HTR-8/SVneo (cell line): Measurements from ENCODE around the gene DMPK.
"Not testable (repeated sequence)": the region's sequence is repeated elsewhere in the genome, so short reads cannot be mapped to it uniquely, and the experiment has no call there.

Experiments used
- DNase-seq: peaks from one replicate; pipeline ENCODE4 v3.0.0; 2011; ENCODE audit warnings: low spot score, mixed read lengths; ENCODE audit not compliant: insufficient read length
- FAIRE-seq: peaks from 2 replicates; lab custom pipeline; 2011; peaks lifted over from hg19 to GRCh38; lab: Jason Lieb, UNC

DMPK gene

DNA sequence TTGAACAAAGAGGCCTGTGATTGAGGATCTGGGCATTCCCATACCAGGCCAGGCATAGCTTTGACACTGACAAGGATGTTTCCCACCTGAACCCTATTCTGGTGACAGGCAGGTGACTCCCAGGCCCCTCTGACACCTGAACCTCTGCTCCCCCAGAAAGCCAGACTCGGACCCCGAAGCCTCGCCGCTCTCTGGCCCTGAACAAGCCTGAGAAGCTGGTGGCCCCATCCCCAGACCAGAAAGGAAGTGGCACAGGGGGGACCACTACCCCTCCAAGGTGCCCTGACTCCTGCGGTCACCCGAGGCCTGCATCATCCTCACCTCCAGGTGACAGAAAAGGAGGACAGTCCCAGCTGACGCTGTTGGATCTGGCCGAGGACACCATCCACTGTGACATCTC lies 28.0 kb downstream of the DMPK start:
- FAIRE-seq (no peak), DNase-seq (no peak)

DNA sequence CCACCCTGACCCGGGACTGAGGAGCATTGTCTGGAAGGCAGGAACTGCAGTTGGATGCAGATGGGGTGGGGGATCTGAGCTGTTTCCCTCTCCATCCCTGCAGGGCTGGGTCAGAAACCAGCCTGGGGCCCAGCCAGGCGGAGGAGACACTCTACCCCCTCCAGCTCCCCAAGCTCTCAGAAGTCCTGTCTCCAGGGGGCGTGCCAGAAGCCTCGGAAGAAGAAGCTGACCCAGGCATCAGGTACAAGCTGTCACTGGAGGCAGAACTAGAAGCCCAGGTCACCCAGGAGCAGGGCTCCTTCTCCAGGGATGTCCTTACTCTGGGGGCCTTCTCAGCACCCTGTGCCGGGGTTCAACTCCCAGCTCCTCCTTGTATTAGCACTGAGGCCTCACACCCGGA lies 28.7 kb downstream of the DMPK start:
- no peak for DNase-seq
- no peak for FAIRE-seq

DNA sequence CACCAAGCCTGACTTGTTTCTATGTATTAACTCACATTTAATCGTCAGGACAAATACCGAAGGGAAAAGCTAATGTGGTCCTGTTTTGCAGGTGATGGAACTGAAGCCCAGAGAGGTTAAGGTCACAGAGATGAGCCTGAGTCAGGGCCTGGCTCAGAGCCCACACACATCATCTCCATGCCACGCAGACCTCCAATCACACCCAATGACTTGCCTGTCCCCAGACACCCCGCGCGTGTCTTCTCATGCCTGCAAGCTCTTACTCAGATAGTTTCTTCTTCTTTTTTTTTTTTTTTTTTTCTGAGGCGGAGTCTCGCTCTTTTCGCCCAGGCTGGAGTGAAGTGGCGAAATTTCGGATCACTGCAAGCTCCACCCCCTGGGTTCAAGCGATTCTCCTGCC lies 29.7 kb downstream of the DMPK start:
- DNase-seq (no peak), FAIRE-seq (no peak)

DNA sequence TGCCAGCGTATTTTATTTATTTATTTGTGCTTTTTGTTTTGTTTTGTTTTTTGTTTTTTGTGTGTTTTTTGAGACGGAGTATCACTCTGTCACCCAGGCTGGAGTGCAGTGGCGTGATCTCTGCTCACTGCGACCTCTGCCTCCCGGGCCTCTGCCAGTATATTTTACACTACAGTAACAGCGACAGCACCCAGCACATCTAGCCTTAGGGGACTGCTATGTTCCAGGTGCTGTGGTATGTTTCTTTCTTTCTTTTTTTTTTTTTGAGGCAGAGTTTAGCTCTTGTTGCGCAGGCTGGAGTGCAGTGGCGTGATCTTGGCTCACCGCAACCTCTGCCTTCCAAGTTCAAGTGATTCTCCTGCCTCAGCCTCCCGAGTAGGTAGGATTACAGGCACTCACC lies 30.8 kb downstream of the DMPK start:
- not testable (repeated sequence) for DNase-seq, FAIRE-seq

DNA sequence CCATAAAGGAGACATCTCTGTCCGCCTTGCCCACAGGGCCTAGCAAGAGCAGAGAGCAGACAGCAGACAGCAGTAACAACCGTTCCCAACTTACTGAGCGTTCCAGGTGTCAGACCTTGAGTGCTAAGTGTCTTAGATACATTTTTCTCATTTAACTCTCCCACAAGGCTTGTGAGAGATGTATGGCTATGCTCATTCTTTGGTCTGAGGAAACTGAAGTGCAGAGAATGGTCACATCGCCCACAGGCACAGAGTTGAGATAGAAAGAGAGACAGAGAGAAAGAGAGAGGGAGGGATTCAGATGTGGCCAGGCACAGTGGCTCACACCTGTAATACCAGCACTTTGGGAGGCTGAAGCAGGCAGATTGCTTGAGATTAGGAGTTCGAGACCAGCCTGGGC lies 34.8 kb downstream of the DMPK start:
- FAIRE-seq (no peak), DNase-seq (no peak)

DNA sequence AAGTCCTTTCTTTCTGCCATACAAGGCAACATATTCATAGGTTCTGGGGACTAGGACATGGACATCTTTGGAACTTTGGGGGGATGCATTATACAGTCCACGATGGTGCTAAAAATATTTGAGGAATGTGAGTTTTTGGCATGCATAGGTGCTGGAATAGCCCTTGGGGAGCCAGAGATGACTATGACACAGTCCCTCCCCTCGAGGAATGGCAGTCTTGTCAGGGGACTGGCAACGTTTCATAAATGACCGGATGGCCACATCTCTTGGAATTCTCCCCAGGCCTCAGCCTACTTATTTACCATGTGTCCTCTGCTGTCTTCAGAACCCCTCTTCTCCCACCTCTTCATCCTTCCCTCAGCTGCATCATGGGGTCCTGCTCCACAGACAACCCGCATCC lies 35.4 kb downstream of the DMPK start:
- FAIRE-seq (no peak), DNase-seq (no peak)

DNA sequence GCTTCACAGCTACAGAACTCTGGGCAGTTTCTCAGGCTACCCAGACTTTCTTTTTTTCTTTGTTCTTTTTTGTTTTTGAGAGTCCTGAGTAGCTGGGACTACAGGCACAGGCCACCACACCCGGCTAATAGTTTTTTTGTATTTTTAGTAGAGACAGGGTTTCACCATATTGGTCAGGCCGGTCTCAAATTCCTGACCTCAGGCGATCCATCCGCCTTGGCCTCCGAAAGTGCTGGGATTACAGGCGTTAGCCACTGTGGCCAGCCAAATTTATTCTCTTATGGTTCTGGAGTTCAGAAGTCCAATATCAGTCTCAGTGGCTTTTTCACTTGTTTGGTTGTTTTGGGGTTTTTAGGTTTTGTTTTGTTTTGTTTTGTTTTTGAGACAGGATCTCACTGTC lies 36.7 kb downstream of the DMPK start:
- DNase-seq (no peak), FAIRE-seq (no peak)

DNA sequence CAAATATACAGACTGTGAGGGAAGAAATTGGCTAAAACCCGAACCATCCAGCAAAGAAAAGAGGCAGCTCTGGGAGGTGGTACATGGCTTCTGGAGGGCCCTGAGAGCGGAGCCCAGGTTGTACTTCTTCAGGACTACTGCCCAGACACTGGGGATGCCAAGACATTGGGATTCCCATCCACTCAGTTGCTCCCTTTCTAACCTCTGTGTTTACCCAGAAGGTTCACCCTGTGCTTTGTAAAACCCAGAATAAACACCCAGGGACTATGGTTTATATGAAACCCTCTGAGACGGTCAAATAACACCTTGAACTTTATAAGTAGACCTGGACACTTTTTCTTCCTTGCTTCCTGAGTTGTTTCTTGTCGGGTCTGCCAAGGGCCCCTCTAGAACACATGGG lies 39.3 kb downstream of the DMPK start:
- FAIRE-seq (no peak), DNase-seq (no peak)

DNA sequence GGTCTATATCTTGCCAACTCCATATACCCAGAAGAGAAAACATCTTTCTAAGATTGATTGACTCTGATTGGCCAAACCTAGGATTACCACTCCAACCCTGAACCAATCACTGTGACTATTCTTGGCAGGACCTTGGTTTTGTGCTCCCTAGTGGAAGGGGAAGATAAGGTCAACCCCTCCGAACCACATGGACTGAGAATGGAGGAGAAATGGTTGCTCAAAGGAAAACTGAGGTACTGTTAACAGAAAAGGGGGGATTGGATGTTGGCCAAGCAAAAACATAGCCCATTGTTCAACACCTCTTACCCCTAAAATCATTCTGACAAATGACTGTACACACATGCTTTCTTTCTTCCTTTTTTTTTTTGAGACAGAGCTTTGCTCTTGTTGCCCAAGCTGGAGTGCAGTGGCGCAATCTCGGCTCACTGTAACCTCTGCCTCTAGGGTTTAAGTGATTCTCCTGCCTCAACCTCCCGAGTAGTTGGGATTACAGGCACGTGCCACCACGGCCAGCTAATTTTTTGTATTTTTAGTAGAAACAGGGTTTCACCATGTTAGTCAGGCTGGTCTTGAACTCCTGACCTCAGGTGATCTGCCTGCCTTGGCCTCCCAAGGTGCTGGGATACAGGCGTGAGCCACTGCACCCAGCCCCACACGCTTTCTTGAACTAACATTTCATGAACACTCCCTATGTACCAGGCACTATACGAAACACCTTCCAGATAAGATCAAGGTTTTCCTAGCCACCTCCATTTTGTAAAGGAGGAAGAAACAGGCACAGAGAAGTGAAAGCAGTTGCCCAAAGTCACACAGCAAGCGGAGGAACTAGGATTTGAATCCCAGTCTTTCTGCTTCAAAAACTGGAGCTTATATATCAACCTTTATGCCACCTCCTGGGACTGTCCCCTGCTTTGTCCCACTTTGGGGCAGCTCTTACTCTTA lies 42.5 kb downstream of the DMPK start:
- no peak for DNase-seq
- no peak for FAIRE-seq

DNA sequence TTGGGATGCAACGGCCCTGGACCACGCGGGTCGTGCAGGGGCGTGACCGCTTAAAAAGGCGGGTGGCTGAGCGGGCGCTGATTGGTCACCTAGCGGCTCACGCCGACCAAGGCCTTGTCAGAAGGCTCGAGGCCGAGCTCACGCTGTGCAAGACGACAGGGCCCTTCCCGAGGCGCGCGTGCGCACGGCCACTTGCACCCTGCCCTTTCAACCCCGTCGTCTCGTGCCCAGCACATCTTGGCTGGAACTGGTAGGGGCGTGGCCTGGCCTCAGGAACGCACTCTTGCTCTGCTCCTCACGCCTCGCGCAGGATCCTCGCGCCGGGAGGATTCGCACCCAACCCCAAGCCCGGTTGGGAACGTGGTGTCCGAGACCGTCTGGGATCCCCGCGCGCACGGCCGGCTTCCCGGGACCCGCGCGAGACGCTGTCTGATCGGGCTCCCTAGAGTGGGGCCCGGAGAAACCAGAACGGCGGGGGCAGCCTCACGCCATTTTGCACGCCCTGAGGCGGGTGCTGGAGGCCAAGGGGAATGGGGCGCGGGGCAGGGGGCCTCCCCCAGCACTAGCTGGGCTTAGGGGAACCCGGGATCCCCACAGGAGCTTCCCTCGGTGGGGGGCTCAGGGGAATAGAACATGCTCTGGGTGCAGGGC lies 49.0 kb downstream of the DMPK start, which contains the start of gene MEIOSIN:
MEIOSIN (plus strand) TSS at position 280 of the 651 bp plus-strand sequence. CDS start 1,938 bp downstream, outside the sequence.
- DNase-seq (no peak), FAIRE-seq (no peak)

DNA sequence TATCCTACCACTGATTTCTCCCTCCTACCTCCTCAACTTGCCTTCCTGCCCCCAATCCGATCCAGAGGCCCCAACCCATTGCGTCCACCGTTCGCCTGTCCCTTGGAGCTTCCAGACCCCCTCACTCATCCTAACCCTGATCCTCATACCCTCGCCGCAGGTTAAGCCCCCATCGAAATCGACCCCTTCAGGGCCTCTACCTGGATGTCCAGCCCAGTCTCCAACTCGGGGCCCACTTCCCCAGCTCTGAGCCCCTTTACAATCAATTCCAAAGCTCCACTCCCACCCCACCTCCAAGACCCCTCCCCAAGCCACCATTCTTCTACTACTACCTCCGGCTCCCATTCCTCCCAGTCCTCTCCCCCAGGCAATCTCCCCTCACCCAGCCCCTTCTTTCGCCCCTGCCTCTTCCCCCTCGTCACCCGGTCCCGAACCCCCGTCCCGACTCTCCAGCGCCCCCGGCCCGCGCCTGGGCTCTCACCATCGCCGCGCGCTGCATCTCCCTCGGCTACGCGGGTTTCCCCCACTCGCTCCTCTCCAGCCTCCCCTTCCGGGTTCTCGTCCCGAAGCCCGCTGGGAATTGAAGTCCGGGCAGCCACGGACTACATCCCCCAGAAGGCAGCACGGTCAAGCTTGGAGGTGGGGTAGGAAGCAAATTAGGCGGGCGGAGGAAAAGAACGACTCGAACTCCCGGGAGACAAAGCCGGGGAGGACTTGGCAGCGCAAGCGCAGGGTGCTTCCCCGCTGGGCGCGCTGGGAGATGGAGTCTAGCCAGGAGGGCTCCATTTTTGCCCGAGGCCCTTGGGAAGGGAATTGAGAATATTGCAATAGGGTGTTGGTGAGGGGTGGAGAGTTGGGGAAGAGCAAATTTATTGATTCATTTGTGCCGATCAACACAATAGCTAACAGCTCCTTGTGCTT lies 51.7 kb downstream of the DMPK start, which contains the start of gene FBXO46:
FBXO46 (minus strand) TSS at position 529 of the 921 bp plus-strand sequence. CDS start 17,401 bp downstream, outside the sequence.
- peak; percentile 98 for DNase-seq
- peak; percentile 92 for FAIRE-seq

DNA sequence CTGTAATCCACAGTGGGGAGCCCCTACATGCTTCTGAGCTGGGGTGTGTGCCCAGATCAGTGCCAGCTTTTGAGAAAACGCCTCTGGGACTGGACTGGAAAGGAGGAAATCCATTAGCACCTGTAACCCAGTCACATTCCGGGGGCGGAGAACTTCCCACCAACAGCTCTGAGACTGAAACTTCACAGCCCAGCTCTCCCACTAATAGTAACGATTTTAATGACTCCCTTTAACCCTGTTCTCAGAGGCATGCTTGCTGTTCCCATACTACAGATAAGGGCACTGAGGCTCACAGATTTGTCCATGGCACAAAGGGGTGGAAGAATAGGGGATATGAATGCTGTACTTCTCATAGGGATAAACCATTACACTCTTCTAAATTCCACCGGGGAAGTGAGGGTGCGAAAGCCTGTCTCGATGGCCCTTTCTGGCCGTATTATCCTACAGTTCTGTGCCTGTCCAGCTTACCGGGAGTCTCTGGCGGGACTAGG lies 52.4 kb downstream of the DMPK start:
- DNase-seq (no peak), FAIRE-seq (no peak)

DNA sequence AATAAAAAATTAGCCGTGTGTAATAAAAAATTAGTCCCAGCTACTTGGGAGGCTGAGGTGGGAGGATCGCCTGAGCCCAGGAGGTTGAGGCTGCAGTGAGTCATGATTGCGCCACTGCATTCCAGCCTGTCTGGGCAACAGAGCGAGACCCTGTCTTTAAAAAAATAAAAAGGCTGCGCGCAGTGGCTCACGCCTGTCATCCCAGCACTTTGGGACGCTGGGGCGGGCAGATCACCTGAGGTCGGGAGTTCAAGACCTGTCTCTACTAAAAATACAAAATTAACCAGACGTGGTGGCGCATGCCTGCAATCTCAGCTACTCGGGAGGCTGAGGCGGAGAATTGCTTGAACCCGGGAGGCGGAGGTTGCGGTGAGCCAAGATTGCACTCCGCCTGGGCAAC lies 53.6 kb downstream of the DMPK start:
- DNase-seq, FAIRE-seq: not testable (repeated sequence)

DNA sequence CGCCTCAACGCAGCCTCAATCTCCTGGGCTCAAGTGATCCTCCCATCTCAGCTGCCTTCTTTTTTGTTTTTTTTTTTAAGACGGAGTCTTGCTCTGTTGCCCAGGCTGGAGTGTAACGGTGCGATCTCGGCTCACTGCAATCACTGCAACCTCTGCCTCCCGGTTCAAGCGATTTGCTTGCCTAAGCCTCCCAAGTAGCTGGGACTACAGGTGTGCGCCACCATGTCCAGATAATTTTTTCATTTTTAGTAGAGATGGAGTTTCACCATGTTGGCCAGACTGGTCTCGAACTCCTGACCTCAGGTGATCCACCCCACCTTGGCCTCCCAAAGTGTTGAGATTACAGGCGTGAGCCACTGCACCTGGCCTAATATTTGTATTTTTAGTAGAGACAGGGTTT lies 62.2 kb downstream of the DMPK start:
- DNase-seq, FAIRE-seq: not testable (repeated sequence)
